Raji (cell line): ENCODE results near the gene ZFAND5.

Experiments
- POLR2A ChIP-seq: IDR thresholded peaks from 2 replicates; pipeline ENCODE4 v1.6.1; 2011; ENCODE audit warnings: low read depth, low read length, control low read depth; ENCODE audit not compliant: insufficient read depth

Gene ZFAND5

DNA sequence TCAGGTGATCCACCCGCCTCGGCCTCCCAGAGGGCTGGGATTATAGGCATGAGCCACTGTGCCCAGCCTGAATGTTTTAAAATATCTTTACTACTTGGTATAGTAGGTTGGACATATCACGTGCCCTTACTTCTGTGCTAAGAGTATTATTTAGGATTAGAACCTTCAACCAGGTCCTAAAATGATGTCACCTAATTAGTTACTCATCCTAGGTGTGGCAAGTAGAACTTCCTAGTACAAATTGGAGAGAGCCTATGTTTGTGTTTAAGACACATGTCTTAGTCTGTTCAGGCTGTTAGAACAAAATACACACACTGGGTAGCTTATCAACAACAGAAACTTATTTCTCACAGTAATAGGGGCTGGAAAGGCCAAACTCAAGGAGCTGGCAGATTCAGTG is 51.5 kb downstream of the ZFAND5 start:
- no peak for TF ChIP-seq POLR2A

DNA sequence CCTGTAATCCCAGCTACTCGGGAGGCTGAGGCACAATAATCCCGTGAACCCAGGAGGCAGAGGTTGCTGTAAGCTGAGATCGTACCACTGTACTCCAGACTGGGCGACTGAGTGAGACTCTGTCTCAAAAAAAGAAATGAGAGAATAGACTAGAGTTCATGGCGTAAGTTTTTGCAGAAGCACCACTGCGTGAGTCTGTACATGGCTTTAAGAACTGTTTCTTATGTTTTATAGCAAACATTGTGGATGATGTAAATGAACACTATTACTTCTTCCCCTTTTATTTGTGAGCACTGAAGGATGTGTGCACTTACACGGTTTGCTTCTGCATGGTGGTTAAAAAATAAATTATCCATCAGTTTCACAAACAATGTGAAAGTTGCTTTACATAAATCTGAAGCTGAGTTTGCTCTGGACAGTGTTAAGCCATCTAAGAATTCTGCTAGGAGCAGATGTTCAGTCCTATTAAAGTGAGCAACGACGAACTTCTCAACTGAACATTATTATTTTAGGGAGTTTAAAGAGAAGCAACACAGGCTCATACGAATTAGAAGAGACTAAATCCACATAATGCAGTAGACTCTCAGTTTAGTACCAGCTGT is 52.5 kb downstream of the ZFAND5 start:
- no peak for TF ChIP-seq POLR2A

DNA sequence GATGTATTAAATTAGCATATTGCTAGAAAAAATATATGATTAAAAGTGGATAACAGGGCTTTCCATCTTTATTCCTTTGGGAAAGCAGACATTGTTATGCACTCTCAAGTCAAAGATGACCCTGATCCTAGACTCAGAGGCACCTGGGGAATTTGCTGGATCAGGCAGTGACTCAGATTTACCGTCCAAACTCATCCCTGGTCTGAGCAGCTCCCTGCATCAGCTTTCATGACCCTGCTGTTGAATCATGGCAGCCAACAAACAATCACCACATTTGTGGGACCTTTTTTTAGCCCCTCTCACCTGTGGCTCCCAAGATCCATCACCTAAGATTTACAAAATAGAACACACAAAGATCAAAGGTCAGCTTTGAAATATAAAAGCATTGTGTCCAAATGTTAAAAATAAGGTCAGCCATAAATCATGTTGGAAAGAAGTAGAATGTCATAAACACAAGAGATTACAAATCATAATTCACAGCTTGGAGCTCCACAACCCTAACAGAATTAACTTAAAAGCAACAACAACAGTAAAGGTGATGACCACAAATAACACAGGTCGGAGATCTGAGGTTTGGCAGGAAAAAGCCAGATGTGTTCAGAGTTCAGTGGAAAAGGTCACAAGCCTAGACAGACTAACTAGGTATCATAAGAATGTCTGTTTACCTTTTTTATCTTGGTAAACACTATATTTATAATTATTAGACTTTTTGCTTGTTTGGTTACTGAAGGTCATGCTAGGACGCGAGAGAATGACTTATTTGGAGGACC is 55.5 kb downstream of the ZFAND5 start:
- TF ChIP-seq POLR2A: no peak

DNA sequence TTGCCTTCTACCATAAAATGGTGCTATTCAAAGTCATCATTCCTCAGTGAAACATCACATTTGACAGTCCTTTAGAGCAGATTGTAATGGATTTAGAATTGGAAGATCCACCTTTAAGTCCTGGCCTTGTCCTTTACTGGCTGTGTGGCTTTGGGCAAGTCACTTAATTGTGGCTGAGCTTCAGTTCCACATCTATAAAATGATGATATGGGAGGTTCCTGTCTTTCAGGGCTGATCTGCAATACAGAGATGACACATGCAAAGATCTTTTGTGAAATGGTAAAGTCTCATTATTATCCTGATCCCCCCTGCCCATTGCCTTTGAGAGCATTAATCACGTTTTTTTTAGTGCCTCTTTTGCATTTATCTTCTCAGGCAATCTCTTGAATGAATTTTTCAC is 58.2 kb downstream of the ZFAND5 start:
- no peak for TF ChIP-seq POLR2A

GRCh38 chr9:72305707-72306106 is 59.3 kb downstream of the ZFAND5 start:
- TF ChIP-seq POLR2A: no peak

- no peak for TF ChIP-seq POLR2A
Observed at GRCh38 chr9:72305102-72305546, 59.9 kb downstream of the ZFAND5 start.

DNA sequence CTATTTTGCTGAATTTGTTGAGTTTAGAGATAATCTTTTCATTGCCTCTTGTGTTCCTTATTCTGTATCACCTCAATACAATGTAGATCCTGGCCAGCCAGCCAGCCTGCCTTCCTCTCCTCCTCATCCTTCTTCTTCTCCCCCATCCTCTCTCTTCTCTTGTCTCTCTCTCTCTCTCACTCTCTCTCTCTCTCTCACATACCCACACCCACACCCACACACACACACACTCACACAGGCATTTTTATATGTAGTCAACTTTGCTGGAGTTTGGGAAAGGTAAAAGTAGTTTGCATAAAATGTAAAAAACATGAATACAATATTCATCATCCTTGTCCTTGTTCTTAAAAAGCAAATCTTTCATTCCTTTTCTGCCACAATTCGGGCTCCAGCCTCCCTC is 60.5 kb downstream of the ZFAND5 start:
- no peak for TF ChIP-seq POLR2A
